Measurements from ENCODE around the gene OSM. TPM values are rescaled to one million over a fixed set of nuclear protein-coding genes. Genes with fewer than 3 reads are reported as not detected.
A peak's percentile ranks its signal among the peaks of the same experiment; 100 is the strongest.

The OSM gene
- total RNA-seq, 4 donors from 2014 or later, result 0.76 to 8.8 (median 0.76) TPM; not detected in 1

DNA sequence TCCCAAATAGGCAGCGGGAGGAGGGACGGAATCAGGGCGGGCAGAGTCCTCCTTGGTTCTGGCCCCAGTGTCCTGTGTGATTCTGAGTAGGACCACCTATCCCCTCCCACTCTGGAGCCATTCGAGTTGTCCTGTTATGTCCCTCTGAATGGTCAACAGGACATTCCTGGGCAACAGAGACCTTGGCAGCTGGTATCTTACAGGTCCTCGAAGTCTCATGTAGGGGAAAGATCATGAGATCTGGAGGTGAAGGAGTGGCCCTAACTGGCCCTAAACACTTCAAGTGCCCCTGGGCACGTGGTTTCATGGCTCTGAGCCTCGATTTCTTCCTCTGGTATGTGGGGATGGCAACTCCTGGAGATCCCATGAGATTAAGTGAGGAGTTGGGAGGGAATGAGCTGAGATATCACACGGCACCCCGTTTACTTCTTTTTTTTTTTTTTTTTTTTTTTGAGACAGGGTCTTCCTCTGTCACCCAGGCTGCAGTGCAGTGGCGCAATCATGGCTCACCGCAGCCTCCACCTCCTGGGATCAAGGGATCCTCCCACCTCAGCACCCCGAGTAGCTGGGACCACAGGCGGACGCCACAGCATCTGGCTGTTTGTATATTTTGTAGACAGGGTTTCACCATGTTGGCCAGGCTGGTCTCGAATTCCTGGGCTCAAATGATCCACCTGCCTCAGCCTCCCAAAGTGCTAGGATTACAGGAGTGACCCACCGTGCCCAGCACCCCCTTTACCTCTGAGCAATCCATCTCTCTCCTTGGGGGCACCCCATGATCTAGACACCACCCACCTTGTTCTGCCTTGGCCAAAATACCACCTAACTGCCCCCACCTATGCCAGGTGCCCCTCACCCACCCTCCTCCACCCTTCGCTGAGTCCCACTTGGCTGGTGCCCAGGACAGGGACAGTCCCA, 26.9 kb downstream of the OSM start:
- H3K27ac ChIP-seq, result no peak overlapping the region
- DNase-seq, result no peak
- intact Hi-C loops (cut with DNase I; ENCODE audit: low total_unique reads), result no loop called here
- TF ChIP-seq, protein P1, sequence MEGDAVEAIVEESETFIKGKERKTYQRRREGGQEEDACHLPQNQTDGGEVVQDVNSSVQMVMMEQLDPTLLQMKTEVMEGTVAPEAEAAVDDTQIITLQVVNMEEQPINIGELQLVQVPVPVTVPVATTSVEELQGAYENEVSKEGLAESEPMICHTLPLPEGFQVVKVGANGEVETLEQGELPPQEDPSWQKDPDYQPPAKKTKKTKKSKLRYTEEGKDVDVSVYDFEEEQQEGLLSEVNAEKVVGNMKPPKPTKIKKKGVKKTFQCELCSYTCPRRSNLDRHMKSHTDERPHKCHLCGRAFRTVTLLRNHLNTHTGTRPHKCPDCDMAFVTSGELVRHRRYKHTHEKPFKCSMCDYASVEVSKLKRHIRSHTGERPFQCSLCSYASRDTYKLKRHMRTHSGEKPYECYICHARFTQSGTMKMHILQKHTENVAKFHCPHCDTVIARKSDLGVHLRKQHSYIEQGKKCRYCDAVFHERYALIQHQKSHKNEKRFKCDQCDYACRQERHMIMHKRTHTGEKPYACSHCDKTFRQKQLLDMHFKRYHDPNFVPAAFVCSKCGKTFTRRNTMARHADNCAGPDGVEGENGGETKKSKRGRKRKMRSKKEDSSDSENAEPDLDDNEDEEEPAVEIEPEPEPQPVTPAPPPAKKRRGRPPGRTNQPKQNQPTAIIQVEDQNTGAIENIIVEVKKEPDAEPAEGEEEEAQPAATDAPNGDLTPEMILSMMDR (IDR thresholded peaks at IDR 0.05), result no peak
- no peak for TF ChIP-seq POLR2A (IDR thresholded peaks at IDR 0.05)
- H3K27me3 ChIP-seq, result no peaks in the 10 kb centered on the region
- no peaks in the 10 kb centered on the region for H3K9me3 ChIP-seq
- no peak overlapping the region for H3K4me3 ChIP-seq
- no peaks in the 10 kb centered on the region for H3K4me1 ChIP-seq
- H3K36me3 ChIP-seq, result no peaks in the 10 kb centered on the region

DNA sequence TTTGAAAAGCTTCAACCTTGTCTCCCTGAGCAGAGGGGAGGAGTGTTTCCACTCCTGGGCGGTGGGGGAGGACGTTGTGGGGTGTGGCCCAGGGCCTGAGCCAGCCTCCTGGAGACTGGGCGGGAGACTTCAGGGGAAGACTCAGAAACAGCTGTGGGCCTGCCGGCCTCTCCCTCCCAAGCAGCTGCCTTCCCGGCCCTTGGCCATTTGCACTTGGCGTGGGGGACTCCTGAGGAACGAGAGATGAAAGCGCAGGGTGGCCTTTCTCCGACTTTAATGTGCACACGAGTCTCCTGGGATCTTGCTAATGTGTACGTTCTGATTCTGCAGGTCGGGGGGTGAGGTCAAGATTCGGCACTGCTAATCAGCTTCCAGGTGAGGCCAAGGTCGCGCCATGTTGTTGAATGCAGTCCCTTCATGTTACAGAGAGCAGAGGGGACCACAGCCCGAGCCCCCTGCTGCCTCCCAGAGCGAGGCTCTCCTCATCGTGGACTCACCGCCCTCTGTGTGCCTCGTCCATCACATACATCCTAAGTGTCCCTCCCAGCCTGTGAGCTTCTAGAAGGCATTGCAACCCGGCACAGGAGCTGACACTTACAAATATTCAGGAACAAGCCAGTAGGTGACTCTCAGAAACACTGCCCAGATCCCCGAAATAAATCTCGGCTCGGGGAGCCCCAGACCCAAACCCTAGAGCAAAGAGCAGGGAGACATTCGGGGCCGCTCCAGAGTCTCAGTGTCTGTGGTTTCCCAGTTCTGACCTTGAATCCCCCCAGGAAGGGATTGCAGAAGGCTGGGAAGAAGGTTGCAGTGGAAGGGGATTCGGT, 27.8 kb downstream of the OSM start:
- intact Hi-C loops (cut with DNase I; ENCODE audit: low total_unique reads), result no loop called here
- Histone ChIP-seq H3K36me3 (no peaks in the 10 kb centered on the region), H3K27ac (peak overlapping the region in 1 of 2 donors; percentile 24), H3K9me3 (no peaks in the 10 kb centered on the region), H3K27me3 (no peaks in the 10 kb centered on the region), H3K4me3 (no peak overlapping the region), H3K4me1 (no peaks in the 10 kb centered on the region)
- peak; percentile 48 to 71 for DNase-seq
- TF ChIP-seq, protein P1 (IDR thresholded peaks at IDR 0.05), result no peak
- TF ChIP-seq POLR2A (IDR thresholded peaks at IDR 0.05), result no peak

DNA sequence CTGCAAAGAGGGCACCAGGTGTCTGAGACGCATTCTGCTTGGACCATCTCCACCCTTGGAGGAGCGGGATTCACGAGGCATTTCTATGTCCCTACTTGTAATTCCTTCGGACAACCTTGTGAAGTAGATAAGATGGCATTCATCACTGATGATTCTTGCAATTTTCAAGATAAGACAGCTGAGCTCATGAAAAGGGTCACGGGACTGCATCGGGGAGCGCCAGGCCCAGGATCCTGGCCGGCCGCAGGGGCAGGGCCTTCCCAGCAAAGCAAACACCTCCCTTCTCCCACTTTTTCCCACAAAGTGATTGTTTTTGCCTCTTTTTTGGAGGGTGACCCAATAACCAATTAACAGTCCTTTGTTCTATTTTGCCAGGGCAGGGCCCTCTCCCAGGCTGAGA, 28.5 kb downstream of the OSM start:
- H3K27ac ChIP-seq, result peak overlapping the region in 1 of 2 donors; percentile 24
- no peak overlapping the region for H3K4me3 ChIP-seq
- no peak for TF ChIP-seq POLR2A (IDR thresholded peaks at IDR 0.05)
- TF ChIP-seq, protein P1 (IDR thresholded peaks at IDR 0.05), result no peak
- intact Hi-C loops (cut with DNase I; ENCODE audit: low total_unique reads), result no loop called here
- H3K4me1 ChIP-seq, result no peaks in the 10 kb centered on the region
- H3K27me3 ChIP-seq, result no peaks in the 10 kb centered on the region
- DNase-seq, result no peak
- no peaks in the 10 kb centered on the region for H3K36me3 ChIP-seq
- no peaks in the 10 kb centered on the region for H3K9me3 ChIP-seq

DNA sequence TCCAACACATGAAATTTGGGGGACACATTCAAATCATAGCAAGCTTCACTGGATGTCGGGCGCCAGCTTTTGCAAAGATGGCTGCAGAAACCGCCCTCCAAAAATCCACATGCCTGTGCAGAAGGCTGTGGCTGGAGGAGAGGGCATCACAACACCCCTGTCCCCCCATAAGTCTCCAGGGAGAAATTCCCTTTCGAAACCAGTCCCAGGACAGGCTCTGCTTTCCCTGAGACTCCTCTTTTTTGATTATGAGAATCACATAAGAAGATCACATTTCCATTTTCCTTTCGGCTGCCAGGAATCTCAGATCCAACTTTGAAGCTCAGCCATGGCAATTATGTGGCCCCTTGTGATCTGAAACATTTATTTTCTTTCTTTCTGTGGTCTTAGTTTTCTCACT, 29.8 kb downstream of the OSM start:
- intact Hi-C loops (cut with DNase I; ENCODE audit: low total_unique reads), result no loop called here
- DNase-seq, result no peak
- TF ChIP-seq, protein P1 (IDR thresholded peaks at IDR 0.05), result no peak
- TF ChIP-seq POLR2A (IDR thresholded peaks at IDR 0.05), result no peak

More for the DNA sequence above, 29.8 kb downstream of the OSM start:
- no peak overlapping the region for H3K27ac ChIP-seq
- no peak overlapping the region for H3K4me3 ChIP-seq
- H3K9me3 ChIP-seq, result no peaks in the 10 kb centered on the region
- no peaks in the 10 kb centered on the region for H3K4me1 ChIP-seq
- no peaks in the 10 kb centered on the region for H3K27me3 ChIP-seq
- H3K36me3 ChIP-seq, result no peaks in the 10 kb centered on the region
